Retinal pigment epithelial cell (primary cell): Measurements from ENCODE around the gene CD22.

ENCODE experiments used
- DNase-seq: peaks from one replicate; pipeline ENCODE4 v3.0.0-alpha.2; 2010; ENCODE audit warnings: low read depth
- H3K4me3 ChIP-seq: 2 replicates; pipeline ENCODE4 v1.5.1; 2011; ENCODE audit warnings: mild to moderate bottlenecking, low read length, control low read depth, moderate library complexity
- CTCF ChIP-seq: conservative IDR thresholded peaks from 2 replicates; pipeline ENCODE4 v1.5.1; 2011; ENCODE audit warnings: low read depth, low read length, control low read depth, inconsistent platforms

Gene CD22

GRCh38 chr19:35342430-35342829 is 13.4 kb downstream of the CD22 start:
- no peak overlapping the region for H3K4me3 ChIP-seq
- TF ChIP-seq CTCF = no peak
- no peak for DNase-seq

- no peak for DNase-seq
- H3K4me3 ChIP-seq = no peak overlapping the region
- TF ChIP-seq CTCF = no peak
Observed at GRCh38 chr19:35344511-35345031, 15.6 kb downstream of the CD22 start.

GRCh38 chr19:35345671-35346111 is 16.7 kb downstream of the CD22 start:
- DNase-seq = no peak
- no peak overlapping the region for H3K4me3 ChIP-seq
- TF ChIP-seq CTCF = no peak

GRCh38 chr19:35346193-35347052 is 17.4 kb downstream of the CD22 start:
- TF ChIP-seq CTCF = no peak
- DNase-seq = no peak
- H3K4me3 ChIP-seq = no peak overlapping the region

GRCh38 chr19:35347171-35347929 is 18.4 kb downstream of the CD22 start, which contains the start of gene FFAR1:
Gene FFAR1 (plus strand): TSS chr19:35347902. CDS start chr19:35351552, 3,650 bp downstream.
- DNase-seq = no peak
- TF ChIP-seq CTCF = no peak
- no peak within 1 kb of the TSS for H3K4me3 ChIP-seq

GRCh38 chr19:35347930-35348298 is 18.9 kb downstream of the CD22 start:
- no peak for TF ChIP-seq CTCF
- no peak overlapping the region for H3K4me3 ChIP-seq
- no peak for DNase-seq
